HG02588 (cell line): ENCODE results near the gene TXNRD2.

Experiments used
- ATAC-seq: cut with Tn5 transposase; IDR thresholded peaks from one replicate; pipeline ENCODE4 v1.9.1; 2021; ENCODE audit warnings: mild to moderate bottlenecking, moderate library complexity; ENCODE audit not compliant: unreplicated experiment

TXNRD2 gene

DNA sequence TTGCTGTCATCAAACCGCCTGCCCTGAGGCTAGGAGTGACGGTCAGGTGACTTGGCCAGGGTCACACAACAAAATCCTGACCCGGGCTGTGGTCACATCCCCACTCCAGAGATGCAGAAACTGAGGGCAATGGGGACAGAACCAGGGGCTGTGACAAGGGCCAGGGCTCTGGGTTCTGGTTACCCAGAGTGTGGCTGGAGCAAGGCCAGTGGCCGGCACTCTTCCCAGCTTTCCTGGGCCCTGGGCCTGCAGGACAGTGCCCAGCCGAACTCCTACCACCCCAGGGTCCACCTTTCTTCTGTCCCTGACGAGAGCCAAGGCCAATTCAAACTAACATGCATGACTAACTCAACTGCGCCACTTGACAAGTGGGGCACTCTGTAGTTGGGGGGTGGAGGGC, 39.1 kb upstream of the TXNRD2 start:
- ATAC-seq, result no peak

DNA sequence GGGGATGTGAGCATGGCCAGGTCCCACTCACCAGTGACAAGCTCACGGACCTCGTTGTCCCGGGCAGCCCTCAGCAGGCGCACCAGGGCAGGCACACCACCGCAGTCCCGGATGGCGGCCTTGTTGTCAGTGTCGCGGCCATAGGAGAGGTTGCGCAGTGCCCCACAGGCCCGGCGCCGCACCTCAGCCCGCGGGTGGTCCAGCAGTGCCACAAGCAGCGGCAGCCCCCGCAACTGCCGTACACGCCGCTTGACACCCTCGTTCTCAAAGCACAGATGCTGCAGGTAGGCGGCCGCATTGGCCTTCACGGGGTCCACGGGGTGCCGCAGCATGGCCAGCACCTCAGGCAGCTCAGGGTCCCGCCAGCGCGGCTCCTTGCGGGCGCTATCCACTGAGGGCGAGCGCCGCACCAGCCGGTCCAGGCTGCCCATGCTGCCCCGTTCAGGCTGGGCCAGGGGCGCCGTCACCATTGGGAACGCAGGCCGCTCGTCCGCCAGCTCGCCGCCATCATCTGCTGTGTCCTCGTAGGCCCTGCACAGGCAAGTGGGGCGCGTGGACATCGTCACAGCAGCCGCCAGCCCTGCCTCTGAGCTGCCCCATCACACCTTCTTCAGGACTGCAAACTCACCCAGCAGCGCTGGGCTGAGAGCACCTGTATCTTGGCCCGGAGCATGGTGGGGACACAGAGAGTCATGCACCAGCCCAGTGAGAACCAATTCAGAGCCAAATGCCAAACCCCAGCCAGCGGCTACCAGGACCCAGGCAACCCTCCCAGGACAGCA, 38.3 kb upstream of the TXNRD2 start:
- ATAC-seq, result no peak

DNA sequence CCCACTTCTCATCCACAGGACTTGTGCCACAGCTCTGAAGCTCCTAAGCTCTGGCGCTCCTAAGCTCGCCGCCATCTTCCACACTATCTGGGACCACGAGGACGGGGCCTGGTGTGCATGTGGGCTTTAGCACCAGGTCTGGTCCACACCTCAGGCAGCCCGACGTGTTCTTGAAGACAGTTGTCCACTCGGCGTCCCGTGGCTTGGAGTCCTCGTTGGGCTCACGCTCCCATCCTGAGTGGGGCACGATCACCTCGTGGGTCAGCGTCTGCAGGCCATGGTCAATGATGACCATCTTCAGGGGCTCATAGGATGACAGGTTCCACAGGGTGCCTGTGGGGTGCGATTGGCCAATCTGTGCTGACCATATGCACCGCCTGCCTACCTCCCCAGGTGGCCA, 37.1 kb upstream of the TXNRD2 start:
- ATAC-seq, result no peak

DNA sequence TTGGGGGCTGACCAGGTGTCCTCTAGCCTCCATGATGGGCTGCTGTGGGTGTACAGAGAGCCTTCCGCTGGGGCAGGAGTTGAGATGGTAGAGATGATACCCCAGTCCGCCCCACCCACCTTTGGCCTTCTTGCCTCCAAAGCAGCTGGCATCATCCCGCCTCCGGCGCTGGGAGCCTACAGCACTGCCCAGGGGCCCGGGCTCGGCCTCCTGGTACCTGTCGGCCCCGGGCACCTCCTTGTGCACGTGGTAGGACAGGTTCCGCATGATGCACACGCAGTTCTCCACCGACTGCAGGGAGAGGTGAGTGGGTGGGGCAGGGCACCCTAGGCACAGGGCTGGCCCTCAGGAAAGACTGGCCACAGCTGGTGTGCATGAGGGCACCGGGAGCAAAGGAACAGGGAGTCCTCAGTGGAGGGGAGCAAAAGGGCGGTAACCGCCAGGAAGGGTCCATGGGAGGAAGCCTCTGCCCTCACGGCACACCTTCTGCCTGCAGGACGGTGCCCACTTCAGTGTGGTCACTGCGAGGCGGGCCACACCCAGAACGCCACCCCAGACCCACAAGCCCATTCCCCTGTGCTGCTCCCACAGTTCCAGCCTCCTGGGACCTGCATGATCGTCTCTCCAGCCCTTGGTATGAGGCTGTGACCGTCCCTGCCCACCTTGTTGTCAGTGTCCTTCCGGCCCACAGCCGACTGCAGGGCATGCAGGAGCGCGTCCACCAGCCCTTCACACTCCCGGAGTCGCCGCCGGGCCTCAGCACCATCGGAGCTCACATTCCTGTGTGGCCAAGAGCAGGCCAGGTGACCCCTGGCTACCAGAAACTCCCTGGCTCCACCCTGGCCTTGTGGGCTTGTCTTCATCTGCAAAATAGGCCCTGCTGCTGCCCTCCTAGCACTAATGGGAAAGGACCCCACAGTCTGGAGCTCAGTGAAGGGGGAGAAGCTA, 36.0 kb upstream of the TXNRD2 start:
- no peak for ATAC-seq

DNA sequence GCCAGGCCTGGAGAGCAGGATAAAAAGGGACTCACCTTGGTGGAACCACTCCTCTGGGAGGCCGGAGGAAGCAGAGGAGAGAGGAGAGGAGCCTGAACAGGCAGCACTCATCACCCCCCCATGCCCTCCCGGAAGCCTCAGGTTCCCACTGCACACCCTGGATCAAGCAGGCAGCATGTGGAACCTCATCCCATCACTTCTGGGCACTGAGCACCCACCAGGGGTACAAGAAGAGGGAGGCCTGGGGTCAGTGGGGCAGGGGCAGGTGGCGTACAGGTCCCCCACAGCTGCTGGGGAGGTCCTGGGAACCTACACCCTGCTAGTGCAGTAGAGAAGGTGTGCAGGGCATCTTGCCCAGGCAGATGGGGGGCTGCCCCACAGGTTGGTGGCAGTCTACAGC, 35.1 kb upstream of the TXNRD2 start:
- ATAC-seq, result no peak

DNA sequence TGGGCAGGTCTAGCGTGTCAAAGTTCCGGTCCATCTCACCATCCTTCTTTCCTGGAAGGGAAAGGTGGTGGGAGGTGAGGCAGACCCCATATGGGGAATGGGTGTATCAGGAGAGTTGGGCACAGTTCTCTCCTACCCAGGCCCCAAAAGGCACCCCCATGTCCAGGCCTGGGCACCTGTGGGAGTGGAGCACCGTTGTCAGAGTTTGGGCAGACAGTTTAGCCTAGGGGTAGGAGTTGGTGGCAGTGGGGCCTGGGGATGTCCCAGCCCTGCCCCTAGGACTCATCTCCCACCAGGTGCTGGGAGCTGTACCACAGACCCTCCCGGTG, 34.1 kb upstream of the TXNRD2 start:
- no peak for ATAC-seq

DNA sequence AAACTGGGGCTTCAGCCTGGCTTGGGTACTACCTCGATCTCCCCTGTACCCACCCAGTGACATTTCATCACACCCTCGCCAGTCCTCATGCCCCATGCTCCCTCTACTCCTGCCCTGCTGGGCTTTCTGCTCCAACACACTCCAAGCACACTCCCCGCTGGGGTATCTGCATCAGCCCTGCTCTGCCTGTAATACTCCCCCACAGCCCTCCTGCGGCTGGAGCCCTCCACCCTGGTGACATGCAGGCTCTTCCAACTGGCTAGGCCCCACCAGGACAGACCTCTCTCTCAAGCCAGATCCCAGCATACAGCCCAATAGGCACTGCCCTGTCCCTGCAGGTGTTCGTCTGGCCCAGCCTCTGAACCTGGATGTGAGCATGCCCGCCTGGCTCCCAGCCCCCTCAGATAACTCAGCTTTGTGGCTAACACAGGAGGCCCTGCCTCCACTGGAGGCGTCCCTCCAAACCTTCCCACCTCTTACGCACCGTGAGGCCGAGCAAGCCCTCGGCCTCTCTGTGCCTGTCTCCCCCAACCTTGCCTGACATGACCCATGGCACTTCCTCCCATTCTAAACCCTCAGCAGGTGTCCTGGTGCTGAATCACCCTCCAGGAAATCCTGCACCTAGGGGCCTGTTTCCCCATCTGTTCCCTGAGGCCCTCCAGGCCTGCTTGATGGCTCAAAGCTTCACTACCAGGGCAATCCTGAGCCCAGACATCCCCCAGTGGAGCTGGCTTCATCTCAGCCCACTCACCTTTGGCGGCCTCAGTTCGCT, 33.5 kb upstream of the TXNRD2 start:
- ATAC-seq, result no peak

DNA sequence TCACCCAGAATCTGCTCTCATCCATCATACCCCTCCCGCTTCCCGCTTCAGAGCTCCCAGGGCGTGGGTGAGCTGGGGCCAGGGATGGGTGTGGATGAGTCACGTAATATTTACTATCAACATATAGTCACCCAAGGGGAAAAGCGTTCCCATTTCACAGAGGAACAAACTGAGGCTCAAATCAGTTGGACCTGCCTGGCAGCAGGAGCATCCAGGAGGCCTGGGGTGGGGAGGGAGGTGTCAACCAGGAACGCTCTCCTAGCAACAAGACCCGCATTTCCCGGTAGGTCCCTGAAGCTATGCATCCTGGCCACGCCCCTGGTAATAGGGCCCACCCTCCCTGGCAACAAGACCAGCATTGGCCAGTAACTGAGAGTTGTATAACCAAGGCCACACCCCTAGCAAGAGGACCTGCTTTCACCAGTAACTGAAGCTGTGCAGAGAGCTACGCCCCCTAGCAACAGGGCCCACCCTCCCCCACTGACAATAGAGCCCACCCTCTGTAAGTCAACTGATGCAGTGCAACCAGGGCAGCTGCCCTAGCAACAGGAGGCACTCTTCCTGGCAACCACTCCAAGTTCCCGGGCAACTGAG, 32.7 kb upstream of the TXNRD2 start:
- ATAC-seq, result no peak

DNA sequence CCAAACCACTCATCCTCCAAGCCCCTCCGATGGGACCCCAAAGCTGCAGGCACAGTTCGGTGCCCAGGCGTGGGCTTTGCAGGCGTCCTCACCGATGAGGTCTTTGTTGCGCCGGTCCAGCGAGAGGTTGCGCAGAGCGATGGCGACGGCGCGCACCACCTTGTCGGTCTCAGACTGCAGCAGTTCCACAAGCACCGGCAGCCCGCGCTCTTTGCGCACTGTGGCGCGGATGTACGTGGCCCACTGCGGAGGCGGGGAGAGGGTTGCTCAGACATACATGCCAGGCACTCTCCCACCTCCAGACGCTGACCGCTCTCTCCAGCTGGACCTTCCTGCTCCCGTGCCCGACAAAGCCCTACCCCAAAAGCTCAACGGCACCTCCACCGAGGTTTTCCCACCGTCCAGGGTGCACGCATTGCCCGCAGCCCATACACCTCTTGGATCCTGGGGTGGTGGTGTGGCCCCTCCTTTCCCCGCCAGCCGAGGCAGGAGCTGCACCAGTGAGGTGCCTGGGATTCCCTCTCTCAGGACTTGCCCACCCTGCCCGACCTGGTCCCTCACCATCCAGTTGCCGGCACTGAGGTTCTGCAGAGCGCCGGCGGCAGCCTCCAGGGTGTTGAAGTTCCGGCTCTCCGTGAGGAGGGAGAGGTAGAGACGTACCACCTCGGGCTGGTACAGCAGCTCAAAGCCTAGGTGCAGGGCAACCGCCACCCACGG, 32.1 kb upstream of the TXNRD2 start:
- ATAC-seq, result no peak

DNA sequence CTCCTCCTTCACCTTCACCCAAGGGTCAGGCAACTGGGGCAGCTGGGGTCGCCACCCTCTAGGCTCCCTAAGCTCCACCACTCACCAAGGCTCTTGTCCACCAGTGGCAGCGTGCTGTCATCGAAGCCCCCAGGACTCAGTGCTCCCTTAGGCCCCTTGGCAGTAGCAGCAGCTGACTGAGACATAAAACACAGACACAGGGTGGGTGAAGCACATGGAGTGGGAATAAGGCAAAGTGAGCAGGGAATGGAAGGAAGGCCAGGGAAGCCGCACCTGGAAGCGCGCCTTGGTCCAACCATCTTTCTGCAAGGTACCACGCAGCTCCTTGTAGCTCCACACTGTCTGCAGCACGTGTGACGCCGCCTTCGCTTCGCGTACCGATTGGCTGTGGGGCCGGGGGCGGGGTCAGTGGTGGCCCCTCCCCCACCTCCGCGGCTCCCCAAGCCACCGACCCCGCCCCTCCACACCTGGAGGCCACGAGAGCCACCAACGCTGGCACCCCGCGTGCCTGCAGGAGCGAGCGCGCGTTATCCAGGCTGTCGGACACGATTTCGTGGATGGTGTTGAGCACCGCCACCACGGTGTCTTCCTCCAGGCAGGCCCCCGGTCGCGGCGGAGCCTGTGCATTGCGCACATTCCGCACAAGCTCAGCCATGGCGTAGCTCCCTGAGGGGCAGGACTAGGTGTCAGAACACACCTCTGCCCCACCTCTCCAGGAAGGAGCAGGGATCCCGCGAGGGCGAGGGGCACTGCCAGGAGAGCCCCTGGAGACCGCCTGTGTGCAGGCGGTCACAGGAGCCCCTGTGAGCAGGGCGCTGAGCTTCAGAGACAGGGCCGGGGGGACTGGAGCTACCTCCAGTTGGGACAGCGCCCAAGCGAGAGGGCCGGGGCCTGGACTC, 31.3 kb upstream of the TXNRD2 start:
- ATAC-seq, result no peak

DNA sequence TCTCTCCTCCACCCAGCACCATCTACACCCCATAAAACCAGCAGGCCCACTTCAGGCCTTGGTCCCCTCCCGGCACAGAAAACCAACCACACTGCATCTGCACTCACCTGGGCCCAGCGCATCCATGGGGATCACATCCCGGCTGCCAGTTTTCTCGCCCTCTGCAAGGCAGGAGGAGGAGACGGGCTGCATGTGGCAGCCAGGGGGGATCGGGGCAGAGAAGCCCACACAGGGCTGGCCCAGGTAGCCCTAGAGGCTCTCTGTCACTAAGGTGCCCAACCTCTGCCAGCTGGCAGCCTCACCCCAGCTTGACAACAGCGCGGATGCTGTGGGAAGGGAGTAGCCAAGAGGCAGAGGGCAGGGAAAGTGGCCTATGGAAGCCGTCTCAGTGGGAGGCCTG, 30.6 kb upstream of the TXNRD2 start:
- no peak for ATAC-seq

DNA sequence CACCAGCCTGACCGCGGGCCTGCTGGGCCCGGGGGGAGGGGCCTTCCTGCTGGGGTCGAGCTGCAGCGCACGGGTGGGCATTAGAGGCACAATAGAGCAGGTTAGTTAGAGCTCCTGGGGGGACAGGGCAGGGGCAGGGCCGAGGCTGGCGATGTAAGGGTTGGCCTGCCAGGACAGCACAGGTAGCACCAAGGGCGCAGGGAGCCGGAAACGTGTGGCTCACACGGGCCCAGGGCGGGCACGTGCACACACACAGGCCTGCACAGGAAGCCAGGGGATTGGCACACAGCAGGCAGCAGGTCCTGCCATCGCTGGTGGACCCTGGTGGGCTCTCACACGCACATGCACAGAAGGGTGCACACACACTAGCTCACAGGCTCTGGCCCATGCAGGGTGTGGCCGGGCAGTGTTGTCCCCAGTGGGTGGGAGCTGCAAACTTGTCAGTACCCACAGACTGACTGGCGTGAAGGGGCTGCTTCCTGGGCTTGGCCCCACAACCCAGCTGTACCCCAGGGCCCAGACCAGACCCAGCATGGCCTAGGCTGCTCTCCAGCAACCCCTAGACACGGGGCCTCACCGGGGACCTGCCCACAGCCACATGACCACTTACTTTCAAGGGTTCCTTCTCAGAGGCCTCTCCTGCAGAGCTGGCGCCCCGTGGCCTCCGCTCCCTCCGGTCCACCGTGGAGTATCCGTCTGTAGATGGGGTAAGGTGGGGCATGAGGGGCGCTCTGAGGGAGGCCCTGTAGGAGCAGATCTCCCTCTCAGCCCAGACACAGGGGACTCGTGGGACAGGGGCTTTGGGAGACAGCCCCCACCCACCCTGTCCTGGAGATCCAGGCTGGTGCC, 29.9 kb upstream of the TXNRD2 start:
- no peak for ATAC-seq

DNA sequence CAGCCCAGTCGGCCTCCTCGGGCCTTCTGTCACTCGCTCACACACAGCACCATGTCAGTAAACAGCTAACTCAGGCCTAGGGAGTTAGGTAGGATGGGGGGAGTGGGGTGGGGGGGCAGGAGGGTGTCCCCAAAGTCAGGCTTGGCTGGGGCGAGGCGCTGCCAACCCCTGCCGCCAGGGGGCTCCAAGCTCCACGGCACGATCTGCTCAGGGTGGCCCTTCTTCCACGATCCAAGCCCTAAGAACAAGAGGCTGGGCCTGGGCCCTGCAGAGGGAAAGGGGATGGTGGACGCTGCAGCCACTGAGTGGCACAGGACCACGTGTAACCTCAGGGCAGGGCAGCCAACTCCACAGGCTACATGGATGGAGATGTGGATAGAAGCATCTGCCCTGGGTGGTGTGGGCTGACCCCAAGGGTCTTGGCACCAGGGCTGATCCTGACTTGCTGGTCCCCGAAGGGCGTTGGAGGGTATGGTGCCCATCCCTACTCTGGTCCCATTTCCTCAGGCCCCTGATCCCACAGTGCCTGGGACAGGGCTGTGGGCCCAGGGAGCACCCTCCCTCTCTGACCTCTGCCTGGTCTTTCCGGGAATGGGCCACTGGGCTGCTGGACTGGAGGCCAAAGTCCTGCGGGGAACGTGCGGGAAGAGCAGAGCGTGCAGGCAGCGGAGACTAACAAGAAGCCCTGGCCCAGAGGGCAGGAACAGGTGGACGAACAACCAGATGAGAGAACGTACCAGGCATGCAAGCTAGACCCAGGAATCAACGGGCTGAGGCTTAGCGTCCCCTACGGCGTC, 29.1 kb upstream of the TXNRD2 start:
- ATAC-seq, result no peak

DNA sequence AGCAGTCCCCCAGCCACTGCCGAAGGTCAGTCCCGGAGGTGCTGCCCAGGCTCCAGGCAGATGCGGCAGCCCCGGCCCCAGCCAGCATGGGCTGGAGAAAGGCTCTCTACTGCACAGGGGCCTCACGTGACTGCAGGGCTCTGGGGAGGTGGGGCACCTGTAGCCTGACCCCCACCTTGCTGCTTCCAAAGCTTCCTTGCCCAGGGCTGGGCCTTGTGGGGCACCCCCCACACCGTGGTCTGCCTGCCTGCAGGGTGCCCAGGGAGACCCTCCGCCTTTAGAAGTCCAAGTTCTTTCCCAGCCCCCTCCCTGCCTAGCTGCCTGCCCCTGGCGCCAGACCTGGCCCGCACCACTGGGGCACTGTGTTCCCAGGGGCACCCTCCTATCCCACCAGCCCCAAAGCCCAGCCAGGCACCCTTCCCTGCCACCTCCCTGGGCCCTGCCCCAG, 28.4 kb upstream of the TXNRD2 start:
- no peak for ATAC-seq

DNA sequence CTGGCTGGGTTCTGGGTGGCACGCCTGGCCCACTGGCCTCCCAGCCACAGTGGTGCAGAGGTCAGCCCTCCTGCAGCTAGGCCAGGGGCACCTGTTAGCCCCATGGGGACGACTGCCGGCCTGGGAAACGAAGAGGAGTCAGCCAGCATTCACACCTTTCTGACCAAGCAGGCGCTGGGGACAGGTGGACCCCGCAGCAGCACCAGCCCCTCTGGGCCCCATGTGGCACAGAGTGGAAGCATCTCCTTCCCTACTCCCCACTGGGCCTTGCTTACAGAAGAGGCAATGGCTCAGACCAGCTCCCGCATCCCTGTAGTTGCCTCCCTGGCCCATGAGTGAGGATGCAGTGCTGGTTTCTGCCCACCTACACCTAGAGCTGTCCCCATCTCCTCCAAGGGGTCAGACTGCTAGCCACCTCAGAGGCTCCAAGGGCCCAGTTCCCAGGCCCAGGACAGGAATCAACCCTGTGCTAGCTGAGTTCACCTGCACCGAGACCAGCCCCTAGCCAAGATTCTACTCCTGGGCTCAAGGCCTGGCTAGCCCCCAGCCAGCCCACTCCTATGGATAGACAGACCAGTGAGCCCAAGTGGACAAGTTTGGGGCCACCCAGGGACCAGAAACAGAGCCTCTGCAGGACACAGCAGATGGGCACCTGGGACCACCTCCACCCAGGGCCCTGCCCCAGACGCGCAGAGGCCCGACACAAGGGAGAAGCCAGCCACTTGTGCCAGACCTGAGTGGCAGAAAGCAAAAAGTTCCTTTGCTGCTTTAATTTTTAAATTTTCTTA, 27.7 kb upstream of the TXNRD2 start:
- no peak for ATAC-seq

DNA sequence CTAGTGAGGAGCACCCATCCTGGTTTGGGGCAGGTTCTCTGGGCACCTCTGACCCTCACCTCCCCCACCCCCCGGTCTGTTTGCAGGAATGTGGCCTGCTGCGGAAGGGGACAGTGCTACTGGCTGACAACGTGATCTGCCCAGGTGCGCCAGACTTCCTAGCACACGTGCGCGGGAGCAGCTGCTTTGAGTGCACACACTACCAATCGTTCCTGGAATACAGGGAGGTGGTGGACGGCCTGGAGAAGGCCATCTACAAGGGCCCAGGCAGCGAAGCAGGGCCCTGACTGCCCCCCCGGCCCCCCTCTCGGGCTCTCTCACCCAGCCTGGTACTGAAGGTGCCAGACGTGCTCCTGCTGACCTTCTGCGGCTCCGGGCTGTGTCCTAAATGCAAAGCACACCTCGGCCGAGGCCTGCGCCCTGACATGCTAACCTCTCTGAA, 26.9 kb upstream of the TXNRD2 start:
- no peak for ATAC-seq
